NOMO-1 treated with dmso at 0.1 percent for 144 hours (cell line): ENCODE measurements around the gene CSH1.
"Not testable (repeated sequence)": the region's sequence is repeated elsewhere in the genome, so short reads cannot be mapped to it uniquely, and the experiment has no call there.

Experiments used
- DNase-seq: peaks from one replicate; lab custom pipeline; 2025; ENCODE audit not compliant: unreplicated experiment; lab: John Stamatoyannopoulos, UW

Gene CSH1

DNA sequence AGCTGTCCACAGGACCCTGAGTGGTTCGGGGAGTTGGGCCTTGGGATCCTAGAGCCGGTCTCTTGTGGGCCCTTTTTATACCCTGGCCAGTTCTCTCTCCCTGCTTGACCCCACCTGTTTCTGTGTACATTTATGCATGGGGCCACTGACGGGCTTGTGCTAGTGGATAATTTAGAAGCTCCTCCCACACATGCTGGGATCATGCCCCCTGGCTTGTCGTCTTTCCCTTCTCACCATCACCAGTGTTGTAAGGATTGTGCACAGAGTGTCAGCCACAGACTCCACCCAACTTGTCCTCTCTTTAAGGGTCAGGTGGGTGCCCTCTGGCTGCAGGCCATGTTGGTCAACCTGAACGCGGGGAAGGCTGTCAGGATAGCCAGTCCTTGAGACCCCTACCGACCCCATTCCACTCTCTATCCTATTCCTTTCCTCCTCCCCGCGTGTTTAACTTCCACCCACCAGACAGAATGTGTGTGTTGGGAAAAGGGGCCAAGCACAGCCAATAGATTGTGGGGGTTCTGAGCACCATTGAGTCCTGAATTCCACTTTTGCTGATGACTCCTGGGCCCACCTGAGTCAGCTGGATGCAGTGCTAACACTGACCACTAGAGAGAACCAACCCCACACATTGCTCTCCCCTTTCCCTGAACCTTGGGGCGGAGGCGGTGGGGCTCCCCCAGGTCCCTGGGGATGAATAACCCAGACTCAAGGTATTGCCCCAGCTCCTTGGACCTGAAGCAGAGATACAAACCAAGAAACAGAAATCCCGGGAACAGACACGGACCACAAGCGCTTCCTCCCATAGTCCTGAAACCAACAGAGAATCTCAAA lies at the start of gene CSH1:
Gene CSH1 (minus strand): TSS at position 51 of the 831 bp plus-strand sequence. CDS start 63 bp downstream, outside the sequence.
- DNase-seq: not testable (repeated sequence)

DNA sequence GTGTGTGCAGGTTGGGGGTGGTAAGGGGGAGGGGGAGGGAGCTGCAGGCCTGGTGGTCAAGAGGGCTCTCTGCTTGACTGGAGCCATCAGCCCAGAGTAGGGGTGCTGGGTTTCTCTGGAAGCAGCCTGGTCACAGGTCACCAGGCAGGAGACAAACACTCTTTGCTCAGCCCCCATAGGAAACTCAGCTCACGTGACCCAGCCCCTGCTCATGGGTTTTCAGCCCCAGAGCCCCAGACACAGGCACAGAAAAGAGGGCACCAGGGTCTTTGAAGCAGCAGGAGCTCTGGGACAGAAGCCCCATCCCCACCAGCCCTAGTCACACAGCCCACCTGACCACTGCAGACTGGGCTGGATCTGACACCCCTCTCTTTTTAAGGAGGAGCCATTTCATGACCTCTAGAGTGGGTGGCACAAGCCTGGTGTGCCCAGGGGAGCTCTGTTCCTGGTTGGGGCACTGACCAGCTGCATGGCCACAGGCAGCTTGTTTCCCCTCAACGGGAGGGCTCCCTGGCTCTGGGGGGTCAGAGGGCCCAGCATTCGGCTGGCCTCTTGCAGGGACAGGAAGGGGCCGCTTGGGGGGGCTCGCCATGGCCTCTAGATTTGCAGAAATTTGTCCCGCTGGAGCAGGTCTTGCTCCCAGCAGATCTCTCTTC lies 49.5 kb upstream of the CSH1 start:
- DNase-seq: no peak

DNA sequence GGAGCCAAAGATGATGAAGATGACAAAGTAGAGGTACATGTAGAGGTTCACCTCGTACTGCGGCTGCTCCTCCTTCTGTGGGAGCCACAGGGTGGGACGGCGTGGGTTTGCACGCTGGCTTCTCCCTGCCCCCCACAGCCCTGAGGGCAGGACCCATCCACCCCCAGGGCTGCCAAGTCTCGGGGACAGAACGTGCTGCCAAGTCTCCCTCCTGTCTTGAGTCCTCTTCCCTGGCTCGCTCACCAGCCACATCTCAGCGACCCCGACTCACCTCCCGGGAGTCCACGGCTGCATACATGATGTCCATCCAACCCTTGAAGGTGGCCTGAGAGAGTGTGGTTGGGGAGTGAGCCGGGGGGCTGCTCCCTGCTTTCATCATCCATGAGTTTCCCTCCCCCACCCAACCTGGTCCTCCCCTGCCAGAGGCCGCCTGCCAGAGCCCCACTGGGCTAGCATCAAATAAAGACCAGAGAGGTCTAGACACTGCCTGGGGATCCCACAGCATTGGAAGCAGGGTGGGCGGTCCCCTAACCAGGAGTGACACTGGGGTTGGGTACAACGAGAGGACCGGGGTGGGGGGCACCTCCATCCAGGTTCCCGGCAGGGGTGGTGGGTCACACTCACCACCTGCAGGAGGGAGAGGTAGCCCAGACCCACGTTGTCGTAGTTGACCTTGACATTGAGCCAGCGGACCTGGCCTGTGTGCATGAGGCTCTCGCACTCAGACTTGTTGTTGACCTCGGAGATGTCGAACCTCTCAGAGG lies 48.5 kb upstream of the CSH1 start:
- no peak for DNase-seq

DNA sequence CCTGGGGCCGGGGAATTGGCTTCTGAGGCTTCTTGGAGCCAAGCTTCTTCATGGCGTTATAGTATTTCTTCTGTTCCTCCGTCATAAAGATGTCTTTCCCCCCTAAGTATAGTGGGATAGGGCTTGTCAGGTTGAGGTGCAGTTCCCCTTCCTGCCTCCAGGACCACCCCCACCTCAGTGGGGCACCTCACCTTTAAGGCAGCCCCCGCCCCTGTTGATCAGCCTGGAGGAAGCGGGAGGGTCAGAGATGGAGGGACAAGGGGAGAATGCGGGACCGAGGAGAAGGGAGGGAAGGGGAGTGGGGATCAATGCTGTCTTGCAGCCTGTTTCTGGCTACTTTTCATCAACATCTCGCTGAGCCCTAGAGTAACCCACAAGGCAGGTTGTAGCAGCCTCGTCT lies 47.4 kb upstream of the CSH1 start:
- DNase-seq: no peak

DNA sequence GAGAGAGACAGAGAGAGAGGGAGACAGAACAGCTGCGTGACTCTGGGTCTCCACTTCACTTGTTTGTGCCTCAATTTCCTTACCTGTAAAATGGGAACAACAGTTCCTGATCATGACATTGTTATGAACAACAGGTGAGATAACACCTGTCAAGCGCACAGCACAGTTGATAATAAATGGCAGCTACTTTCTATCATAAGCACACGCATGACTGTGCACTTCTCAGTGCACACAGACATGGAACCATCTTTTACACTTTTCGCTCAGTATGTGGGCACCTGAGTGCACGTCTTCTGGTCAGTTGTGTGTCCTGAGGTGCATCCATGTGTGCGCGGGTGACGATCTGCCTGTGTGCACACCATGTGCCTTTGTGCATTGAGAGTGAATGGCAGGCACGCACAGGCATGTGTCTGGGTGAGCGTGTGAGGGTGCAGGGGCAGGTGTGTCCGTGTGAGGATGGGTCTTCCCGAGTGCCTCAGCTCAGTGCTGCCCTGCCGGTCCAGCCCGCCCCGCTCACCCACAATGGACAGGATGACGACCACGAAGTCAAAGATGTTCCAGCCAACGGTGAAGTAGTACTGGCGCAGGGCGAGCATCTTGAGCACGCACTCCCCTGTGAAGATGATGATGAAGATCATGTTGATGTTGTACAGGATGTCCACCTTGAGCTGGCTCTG lies 46.1 kb upstream of the CSH1 start:
- no peak for DNase-seq

DNA sequence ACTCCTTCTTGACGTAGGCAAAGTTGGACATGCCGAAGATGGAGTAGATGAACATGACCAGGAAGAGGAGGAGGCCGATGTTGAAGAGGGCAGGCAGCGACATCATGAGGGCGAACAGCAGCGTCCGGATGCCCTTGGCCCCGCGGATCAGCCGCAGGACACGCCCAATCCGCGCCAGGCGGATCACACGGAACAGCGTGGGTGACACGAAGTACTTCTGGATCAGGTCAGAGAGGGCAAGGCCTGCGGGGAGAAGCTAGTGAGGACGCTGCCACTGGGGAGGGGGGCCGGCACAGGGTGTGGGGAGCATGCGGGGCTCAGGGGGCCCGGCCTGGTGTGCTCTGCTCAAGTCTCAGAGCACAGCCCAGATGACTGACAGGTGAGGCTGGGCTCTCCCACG lies 45.4 kb upstream of the CSH1 start:
- no peak for DNase-seq

DNA sequence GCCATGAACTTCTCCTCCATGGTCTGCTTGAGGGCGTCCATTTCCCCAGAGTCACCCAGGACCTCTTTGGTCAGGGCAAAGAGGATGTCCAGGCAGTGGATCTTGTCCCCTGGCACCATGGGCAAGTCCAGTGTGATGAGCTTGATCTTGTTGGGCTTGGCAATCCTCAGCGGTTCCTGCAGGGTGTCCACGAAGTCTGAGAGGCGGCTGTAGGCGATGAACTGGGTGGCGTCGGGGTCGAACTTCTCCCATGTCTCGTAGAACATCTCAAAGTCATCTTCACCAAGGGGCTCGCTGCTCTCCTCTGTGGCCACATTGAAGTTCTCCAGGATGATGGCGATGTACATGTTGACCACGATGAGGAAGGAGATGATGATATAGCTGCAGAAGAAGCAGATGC lies 44.8 kb upstream of the CSH1 start:
- DNase-seq: no peak

DNA sequence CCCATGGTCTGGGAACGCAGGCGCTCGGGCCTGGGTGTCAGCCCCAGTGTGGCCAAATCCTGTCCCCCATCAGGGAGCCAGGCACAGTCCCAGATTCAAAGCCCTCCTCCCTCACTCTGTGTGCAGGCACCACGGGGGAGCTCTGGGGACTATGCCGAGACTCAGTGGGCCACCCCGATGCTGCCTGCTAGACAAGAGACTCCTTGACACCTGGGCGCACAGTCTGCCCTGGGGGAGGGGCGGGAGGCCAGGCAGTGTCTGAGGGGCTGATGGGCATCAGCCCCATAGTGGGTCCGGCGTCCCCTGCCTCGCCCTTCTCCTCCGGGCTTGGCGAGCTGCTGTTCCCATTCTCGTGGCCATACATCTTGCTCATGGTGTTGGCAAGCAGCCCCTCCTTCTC lies 44.2 kb upstream of the CSH1 start:
- DNase-seq: no peak

DNA sequence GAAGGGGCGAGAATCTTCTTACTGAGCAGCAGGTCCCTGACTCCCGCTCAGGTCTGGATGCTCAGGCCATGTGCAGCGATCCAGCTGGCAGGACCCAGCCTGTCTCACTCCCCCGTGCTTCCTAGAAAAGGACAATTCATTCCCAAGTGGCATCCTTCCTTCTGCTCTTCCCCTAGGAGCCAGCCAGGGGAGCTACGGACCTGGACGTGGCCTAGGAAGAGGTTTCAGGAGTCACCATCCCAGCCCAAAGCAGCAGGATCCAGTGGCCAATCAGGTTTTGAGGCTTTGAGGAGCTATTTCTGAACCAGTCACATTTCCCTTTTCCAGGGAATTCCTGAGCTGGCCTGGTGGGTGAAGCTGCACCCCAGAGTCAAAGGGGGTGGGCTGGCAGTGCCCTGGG lies 43.5 kb upstream of the CSH1 start:
- no peak for DNase-seq

DNA sequence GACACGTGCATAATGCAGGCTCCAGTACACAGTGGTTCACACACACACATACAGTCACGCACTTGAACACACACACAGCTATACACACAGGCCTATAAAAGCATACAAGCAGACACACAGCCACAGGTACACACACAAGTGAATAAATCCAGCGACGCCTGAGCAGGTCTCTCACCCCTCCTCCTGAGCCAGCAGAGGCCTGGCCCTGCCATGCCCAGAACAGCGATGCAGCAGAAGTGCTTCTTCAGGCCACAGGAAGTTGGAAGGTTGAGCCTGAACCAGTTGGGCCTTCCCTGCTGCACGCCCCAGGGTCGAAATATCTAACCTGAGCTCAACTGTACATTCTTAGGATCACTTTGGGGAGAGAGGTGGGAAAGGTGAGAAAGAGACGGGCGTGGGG lies 43.0 kb upstream of the CSH1 start:
- no peak for DNase-seq

DNA sequence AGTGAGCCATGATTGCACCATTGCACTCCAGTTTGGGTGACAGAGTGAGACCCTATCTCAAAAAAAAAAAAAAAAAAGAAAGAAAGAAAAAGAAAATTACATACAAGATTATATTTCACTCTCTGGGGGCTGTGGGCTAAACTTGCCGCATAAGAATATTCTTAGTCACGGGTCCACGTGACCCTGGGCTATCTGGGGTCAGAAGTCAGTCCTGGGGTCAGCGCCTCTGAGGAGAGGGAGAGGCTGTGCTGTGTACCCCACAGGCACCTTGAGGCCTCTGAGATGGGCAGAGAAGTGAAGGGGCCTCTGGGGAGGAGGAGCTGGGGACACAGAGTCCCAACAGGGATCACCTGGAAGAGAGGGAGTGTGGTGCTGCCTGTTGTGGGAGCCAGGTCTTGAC lies 41.5 kb upstream of the CSH1 start:
- no peak for DNase-seq

DNA sequence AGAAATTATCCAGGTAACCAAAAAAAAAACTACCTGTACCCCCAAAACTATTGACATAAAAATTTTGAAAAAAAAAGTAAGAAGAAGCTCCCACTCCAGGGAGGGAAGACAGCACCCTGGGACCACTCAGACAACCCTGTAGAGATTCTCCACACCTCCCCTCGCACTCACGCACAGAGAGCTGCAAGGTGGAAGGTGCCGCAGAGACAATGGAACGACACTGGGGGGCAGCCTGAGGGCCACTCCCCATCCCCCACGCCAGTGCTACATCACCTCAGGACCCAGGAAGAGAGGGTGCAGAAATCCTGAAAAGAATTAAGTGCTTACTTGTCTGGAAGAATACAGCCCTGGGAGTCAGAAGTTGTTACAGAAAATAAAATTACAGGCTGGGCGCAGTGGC lies 40.9 kb upstream of the CSH1 start:
- no peak for DNase-seq

DNA sequence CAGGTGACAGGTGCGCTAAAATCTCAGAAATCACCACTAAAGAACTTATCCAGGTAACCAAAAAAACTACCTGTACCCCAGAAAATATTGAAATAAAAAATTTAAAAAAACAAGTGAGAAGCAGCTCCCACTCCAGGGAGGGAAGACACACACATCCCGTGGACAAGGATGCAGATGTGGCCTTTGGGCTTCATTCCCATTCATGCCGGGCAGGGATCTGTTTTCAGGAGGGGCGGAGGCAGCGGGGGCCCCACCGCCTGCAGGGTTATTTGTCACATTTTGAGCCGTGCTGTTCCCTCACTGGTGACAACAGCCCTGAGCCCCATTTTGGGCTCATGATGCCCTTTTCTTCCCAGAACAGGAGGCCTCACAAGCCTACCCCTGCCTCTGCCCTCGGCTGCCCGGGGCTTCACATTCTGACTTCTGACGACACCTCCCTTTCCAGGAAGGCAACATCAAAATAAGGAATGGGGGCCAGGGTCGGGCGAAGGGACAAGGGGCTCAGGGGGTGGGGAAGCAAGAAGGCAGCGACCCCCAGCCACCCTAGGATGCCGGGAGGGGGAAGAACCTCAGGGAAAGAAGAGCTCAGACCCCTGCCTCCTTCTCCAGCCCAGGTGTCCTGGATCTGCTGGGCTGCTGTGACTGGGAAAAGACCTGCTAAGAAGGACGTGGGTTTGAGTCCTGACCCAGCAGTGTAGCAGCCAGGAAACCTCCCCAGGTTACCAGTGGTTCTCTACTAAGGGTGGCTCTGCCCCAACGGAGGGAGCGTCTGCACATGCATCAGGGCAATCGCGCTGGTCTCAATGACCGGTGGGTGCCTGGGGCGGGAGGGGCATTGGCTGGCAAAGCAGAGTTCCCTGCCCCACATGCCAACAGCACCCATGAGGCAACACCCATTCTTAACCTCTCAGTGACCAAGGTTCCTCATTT lies 38.1 kb upstream of the CSH1 start:
- DNase-seq: no peak

DNA sequence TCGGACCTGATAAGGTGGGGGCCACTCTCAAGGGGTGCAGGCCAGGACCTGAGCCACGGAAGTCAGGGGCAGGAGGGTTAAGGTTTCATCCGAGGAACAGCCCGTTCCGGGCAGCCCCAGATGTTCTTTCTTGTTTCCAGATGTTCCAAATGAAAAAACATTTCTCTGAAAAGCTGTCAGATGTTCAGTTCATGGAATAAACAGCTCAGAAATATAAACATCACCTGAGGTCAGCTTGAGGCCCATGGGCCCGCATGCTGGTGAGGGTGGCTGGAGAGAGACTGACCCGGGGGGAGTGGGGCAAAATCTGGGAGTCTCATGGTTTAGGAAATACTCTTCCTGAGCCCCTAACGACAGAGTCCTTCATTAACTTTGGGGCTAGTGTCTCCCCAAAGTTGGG lies 37.2 kb upstream of the CSH1 start:
- DNase-seq: no peak

DNA sequence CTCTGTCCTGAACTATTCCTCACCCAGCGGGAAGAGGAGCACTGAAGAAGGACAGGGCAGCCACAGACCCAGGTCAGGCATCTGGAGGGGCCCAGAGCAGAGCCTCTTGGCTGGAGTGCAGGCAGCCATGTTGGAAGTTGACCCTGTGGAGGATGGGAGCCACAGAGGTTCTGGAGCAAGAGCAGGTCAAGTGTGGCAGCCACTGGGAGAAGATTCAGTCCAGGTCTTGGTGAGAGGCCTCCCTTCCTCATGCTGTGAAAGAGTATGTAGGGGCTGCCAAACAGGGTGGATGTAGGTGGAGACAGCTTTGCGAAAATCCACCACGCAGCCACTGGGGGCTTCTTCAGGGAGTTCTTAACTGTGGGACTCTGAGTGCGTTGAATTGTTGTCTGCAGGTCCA lies 36.3 kb upstream of the CSH1 start:
- DNase-seq: no peak

DNA sequence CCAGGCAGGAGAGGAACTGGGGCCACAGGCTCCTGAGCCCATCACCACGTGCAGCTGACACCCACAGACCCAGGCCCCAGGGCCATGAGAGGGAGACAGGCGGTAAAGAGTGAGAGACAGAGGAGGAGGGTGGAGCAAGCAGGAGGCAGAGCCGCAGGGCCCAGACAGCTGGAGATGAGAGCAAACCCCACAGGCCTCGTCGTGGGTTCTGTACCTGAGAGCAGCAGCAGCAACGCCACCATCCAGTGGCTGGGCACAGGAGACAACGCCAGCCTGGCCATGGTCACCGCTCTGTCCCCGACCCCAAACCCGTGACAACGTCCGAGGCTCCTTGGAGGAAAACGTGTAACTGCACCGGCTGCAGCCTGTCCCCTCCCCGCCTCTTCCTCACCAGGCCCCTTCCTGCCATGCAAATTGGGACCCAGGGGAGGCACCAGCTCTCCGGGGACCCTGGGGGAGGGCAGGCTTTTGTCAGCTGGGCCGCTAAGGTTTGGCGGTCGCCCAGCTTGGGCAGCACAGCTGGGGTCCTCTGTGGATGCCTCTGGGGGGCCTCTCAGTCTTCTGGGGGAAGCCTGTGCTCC lies 35.7 kb upstream of the CSH1 start, which contains the start of gene CD79B:
Gene CD79B (minus strand): TSS at position 351 of the 581 bp plus-strand sequence. CDS start 70 bp downstream, at position 281.
- DNase-seq: no peak

DNA sequence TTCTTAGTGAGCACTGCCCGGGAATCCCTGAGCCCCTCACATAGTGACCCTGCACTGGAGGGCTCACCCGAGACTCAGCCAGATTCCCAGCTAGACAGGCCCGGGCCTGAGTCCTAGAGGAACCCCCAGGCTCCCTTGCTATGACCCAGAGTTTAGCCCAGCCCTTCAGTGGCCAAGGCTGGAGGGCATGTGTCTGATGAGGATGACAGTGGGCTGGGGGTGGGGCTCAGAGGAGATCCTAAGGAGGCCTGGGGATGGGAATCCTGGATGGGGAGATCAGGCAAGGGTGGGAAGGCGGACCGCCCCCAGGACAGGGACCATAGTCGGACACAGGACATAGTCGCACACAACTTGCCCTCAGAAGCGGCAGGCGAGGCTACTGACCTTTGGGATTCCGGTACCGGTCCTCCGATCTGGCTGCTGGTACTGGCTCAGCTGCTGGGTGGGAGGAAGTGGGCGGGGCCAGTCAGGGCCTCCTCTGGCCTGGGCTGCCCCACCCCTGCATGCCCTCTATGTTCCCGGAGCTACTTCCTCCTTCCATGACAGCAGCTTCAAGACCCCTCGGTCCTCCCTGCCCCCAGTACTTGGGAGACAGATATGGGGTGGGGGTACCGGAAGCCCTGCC lies 34.7 kb upstream of the CSH1 start:
- DNase-seq: peak; percentile 38

DNA sequence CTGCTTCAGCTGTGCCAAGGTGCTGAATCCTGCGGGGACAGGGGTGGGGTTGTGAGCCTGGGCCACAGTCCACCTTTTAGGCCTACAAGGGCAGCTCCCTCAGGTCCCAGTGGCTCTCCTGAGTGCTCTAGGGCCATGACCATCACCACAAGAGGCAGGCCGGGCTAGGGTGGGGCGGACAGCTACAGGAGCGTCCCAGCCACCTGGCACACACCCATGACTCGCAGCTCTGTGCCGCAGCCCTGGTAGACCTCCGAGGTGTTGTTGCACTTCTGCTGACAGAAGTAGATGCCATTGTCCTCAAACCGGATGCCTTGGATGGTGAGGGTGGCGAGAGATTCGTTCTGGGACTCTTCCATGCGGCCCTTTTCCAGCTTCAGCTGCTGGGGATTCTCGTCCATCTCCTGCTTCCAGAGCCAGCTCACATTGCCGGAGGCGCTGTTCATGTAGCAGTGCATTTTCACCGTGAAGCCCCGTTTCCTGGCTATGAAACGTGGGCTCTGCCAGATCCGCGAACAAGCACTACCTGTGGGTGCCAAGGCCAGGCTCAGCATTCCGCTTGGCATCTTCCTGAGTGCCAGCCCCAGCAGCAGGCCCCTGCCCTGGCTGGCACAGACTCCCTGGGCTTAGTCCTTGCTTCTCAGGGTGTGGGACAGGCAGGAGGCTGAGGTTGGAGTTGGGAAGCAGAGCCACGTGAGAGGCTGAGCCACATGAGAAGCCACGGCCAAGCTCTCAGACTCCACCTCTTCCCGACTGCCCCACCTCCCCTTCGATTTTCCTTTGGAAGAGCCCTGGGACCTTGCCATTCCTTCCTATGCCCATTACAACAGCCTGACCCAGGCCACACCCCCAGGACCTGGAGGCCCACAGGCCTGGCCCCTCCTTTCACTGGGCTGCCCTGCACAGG lies 33.7 kb upstream of the CSH1 start:
- no peak for DNase-seq
